NCI-H1436 (cell line): Measurements from ENCODE around the gene INAFM2.
A peak's percentile ranks its signal among the peaks of the same experiment; 100 is the strongest.

ENCODE experiments used
- DNase-seq: peaks from one replicate; lab custom pipeline; 2025; lab: John Stamatoyannopoulos, UW

The INAFM2 gene

DNA sequence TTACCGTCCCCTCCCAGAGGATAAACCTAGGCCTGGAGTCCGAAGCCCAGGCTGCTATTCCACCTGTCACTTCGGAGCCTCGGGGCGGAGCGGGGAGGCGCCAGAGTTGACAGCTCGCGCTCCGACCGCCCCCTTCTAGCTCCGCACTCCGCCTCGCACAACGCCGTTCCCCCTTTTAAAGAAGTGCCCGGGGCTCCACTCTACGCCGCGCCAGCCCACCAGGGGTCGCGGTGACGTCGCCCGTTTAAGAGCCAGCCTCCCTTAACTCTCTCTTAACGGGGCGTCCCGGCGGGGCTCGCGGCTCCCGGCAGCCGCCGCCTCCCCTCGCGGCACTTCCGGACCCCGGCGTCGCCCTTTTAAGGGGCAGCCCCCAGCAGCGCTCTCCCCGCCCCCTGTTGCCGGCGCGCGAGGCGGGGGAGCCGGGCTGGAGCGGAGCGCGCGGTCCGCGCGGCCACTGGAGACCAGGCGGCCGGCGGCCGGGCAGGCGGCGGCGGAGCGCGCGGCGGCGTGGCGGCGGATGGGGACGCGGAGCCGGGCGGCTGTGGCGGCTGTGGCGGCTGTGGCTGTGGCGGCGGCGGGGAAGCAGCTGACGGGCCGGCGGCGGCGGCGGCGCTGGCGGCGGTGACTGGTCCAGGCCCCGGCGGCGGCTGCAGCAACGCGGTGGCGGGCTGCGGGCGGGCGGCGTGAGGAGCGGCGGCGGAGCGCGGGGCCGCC is at the start of gene INAFM2:
TSS of gene INAFM2 (plus strand) at position 454 of the 714 bp plus-strand sequence. CDS start 364 bp downstream, outside the sequence.
- DNase-seq: peak; percentile 88

- DNase-seq: peak; percentile 73
Observed at GRCh38 chr15:40274350-40275274, 48.9 kb upstream of the INAFM2 start.

GRCh38 chr15:40275523-40275922 is 48.0 kb upstream of the INAFM2 start:
- DNase-seq: no peak

DNA sequence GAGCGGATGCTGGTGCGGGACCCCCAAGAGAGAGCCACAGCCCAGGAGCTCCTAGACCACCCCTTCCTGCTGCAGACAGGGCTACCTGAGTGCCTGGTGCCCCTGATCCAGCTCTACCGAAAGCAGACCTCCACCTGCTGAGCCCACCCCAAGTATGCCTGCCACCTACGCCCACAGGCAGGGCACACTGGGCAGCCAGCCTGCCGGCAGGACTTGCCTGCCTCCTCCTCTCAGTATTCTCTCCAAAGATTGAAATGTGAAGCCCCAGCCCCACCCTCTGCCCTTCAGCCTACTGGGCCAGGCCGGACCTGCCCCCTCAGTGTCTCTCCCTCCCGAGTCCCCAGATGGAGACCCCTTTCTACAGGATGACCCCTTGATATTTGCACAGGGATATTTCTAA is 47.5 kb upstream of the INAFM2 start:
- DNase-seq: no peak

GRCh38 chr15:40276927-40277326 is 46.6 kb upstream of the INAFM2 start:
- DNase-seq: no peak

DNA sequence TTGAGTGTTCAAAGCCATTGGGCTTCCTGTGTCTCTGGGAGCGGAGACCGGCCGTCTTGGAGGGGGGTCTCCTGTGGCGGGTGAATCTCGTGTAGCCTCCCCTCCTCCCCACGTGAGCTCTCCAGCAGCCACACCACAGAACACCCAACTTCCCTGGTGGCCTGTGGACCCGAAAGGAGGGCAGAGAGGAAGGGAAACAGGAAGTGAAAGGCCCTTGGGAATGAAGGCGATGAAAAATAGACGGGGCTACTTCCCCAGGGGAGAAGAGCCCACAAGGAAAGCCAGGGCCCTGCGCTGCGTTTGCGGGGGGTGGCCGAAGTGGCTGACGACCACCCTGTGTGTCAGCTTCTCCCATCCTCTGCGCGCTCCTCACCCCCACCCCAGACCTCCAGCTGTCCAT is 46.0 kb upstream of the INAFM2 start:
- DNase-seq: no peak

GRCh38 chr15:40278026-40278425 is 45.5 kb upstream of the INAFM2 start:
- no peak for DNase-seq

GRCh38 chr15:40279437-40280141 is 43.9 kb upstream of the INAFM2 start:
- peak; percentile 43 for DNase-seq

DNA sequence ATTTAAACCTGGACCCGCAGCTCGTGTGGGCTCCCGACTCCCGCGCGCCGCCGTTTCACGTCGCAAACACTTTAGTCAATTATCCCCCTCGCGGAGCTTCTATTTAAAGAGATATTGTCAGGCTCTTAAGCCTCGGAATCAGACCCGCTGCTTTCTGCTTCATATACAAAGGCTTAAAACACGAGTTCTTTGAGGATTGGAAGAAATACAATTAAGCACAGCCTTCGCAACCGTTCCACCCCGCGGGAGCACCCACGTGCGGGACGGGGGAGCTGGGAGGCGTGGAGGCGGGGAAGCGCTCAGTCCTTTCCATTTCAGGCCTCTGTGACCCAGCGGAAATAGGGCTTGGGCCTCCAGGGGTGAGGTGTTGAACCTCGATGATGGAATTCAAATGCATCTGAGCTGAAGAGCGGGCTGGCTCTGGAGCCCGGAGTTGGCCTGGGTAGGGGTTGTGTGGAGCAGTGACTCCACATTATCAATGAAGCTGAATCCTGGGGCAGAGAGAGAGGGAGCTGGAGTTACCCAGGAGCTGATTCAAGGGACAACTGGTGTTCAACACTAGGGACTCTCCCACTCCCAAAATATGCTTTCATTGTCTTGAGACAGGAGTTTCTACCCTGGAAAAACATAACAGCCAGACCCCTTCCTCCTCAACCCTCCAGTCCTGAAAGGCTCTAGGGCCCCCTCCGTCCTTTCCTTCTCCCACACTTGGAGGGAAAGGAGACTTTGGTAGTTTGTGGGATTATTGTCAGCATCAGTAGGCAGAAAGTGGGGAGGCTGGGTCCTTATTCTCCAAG is 43.0 kb upstream of the INAFM2 start:
- no peak for DNase-seq

DNA sequence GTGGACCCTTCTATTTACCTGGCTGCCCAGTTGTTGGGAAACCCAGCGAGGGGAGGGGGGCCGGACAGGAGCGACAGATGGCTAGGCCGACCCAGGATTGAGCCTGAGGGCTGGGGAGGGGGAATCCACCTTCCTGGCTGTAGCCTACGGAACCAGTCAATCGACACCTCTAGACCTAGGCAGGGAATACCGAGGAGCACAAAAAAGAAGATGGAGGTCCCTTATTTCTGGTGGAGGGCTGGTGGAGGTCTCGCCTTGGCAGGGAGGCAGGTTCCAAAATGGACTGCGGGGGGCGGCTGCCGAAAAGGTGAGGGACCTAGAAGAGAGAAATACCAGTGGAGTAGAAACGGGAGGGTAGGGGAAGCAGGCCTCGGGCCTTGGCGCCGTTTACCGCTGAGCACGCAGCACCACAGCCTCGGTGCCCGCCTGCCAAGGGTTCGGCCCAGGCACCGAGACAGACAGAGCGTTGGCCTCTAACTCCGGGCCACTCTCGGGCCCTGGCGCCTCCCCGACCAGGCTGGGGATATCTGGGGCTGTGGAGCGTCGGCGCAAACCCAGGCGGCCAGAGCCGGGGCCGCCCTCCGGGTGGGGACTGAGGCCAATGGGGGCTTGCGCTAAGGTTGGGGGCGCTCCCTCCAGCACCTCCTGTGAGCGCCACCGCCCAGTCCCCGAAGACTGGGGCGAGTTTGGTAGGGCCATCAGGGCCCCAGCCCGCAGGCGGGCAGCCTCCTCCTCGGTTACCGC is 42.3 kb upstream of the INAFM2 start:
- no peak for DNase-seq

- no peak for DNase-seq
Observed at GRCh38 chr15:40281801-40282146, 41.7 kb upstream of the INAFM2 start.

GRCh38 chr15:40282147-40282868 is 41.2 kb upstream of the INAFM2 start:
- DNase-seq: no peak

GRCh38 chr15:40282869-40283614 is 40.5 kb upstream of the INAFM2 start, which contains the start of gene ANKRD63:
Gene ANKRD63 (minus strand): TSS chr15:40283064. CDS start chr15:40282586, 478 bp downstream.
- DNase-seq: no peak

GRCh38 chr15:40283615-40284300 is 39.7 kb upstream of the INAFM2 start:
- no peak for DNase-seq

DNA sequence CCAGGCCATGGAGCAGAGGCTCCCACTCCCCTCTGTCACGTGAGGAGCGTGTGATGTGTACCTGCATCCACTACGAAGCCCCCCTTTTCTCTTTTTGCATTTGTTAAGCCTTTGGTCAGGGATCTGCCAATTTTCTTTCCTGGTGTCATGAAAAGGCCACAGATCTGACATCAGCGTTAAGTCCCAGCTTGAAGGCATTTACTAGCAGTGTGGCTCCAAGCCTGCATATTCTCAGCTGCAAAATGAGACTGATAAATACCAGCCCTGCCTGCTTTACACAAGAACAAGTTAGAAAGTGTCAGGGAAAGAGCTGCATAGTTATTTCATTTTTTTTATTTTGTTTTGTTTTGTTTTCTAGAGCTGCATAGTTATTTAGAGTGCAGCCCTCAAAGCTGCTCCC is 38.3 kb upstream of the INAFM2 start:
- DNase-seq: no peak

GRCh38 chr15:40285554-40286011 is 37.9 kb upstream of the INAFM2 start:
- DNase-seq: no peak

DNA sequence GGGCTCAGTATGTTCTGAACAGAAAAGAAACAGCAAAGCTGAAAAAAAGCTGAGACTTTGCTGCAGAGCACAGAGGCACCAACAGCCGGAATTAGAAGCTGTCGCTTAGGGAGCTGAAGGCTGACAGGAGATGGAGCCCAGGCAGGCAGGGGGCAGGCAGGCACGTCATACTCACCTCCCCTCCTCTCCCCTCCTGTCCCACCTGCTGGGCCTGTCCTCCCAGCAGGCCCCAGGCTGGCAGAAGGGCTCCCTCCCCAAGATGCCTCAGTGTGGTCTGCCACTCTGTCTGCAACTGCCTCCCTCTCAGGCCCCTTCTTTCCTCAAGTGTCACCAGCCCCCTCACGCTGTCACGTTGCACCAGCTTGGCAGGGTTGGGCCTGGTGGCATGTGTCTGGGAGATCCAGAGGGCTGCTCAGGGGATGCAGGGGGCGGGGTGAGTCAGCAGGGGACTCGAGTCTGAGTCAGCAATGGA is 37.4 kb upstream of the INAFM2 start:
- DNase-seq: no peak

DNA sequence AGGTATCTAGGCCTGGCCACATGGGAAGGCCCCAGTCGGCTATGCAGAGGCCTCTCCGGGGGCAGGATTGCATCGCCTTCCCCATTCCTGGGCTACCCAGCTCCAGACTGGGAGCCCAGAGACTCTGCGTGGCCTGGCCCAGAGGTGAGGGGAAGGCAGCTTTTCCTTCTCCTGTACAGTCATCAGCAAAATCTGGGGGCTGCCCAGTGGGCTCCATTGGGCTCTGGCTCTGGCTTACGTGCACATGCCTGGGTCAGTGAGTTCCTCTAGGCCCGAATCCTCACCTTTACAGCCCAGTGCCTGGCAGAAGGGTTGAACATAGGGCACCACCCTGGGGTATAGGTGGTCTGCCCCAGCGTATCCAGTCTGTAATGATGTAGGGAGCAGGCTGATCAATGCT is 36.7 kb upstream of the INAFM2 start:
- DNase-seq: no peak

GRCh38 chr15:40287505-40287904 is 36.0 kb upstream of the INAFM2 start:
- DNase-seq: no peak
